IPS-NIHi11 (cell line): Measurements from ENCODE around the gene SLC38A10.
A peak's percentile ranks its signal among the peaks of the same experiment; 100 is the strongest.

Source experiments
- DNase-seq: peaks from one replicate; pipeline ENCODE4 v3.0.0; 2012; ENCODE audit warnings: mixed read lengths, low spot score

The SLC38A10 gene

GRCh38 chr17:81241648-81242420 is 53.3 kb downstream of the SLC38A10 start:
- DNase-seq = peak; percentile 84

- DNase-seq = no peak
Measured at GRCh38 chr17:81241203-81241602, 53.9 kb downstream of the SLC38A10 start.

- no peak for DNase-seq
Measured at GRCh38 chr17:81240761-81241160, 54.3 kb downstream of the SLC38A10 start.

- DNase-seq = no peak
Measured at GRCh38 chr17:81239714-81240555, 55.2 kb downstream of the SLC38A10 start.

GRCh38 chr17:81238815-81239713 is 56.0 kb downstream of the SLC38A10 start, which contains the start of the genes NDUFAF8 and TEPSIN:
Gene NDUFAF8, plus strand, starts transcription at chr17:81239318. Its CDS starts 46 bp downstream, at chr17:81239364.
Gene TEPSIN, minus strand, starts transcription at chr17:81239055. Its CDS starts 22 bp downstream, at chr17:81239033.
- peak; percentile 100 for DNase-seq

- DNase-seq = no peak
Measured at GRCh38 chr17:81238490-81238814, 56.7 kb downstream of the SLC38A10 start.

- DNase-seq = no peak
Measured at GRCh38 chr17:81237591-81238489, 57.3 kb downstream of the SLC38A10 start.

GRCh38 chr17:81236784-81237183 is 58.3 kb downstream of the SLC38A10 start:
- no peak for DNase-seq

GRCh38 chr17:81235822-81236740 is 59.0 kb downstream of the SLC38A10 start:
- DNase-seq = no peak

- no peak for DNase-seq
Measured at GRCh38 chr17:81234940-81235821, 59.9 kb downstream of the SLC38A10 start.

GRCh38 chr17:81234506-81234855 is 60.6 kb downstream of the SLC38A10 start:
- DNase-seq = no peak

GRCh38 chr17:81233811-81234505 is 61.1 kb downstream of the SLC38A10 start:
- no peak for DNase-seq

GRCh38 chr17:81233316-81233715 is 61.8 kb downstream of the SLC38A10 start:
- no peak for DNase-seq

GRCh38 chr17:81232616-81233241 is 62.4 kb downstream of the SLC38A10 start:
- DNase-seq = no peak

GRCh38 chr17:81231766-81232581 is 63.1 kb downstream of the SLC38A10 start:
- DNase-seq = no peak

GRCh38 chr17:81231121-81231645 is 63.9 kb downstream of the SLC38A10 start:
- DNase-seq = no peak
